K562 (cell line): ENCODE measurements around the gene UQCRFS1. TPM values are rescaled to one million over a fixed set of nuclear protein-coding genes. Genes with fewer than 3 reads are reported as not detected.
"Not testable (repeated sequence)": the region's sequence is repeated elsewhere in the genome, so short reads cannot be mapped to it uniquely, and the experiment has no call there.

Experiments
- ATAC-seq: fragments of 200-7000 bp; cut with Tn5 transposase; 3 replicates; pipeline ENCODE4 v1.9.1; 2020; ENCODE audit warnings: moderate library complexity
- BruUV-seq: library from RNA; stranded (reverse); fragments of 400-500 nt; replicated peaks from 2 replicates; lab custom pipeline; 2021; lab: Mats Ljungman, UMichigan
- CTCF ChIA-PET: fragments of 300-600 bp; formaldehyde crosslinking; extraction: SDS; loops from one replicate; lab custom pipeline; 2021; ENCODE audit warnings: low intra/inter-chr PET ratio; lab: Yijun Ruan, JAX
- POLR2A ChIA-PET: fragments of 300-600, 350-650 bp; sonication (Branson Sonifier 250); formaldehyde crosslinking; extraction: SDS; loops from one replicate; lab custom pipeline; 2021; ENCODE audit warnings: antibody characterized with exemption, inconsistent platforms; lab: Yijun Ruan, JAX
- DNase-seq, 4 experiments: peaks; one replicate each; pipeline versions ENCODE4 v3.0.0 to v3.0.0-alpha.2; 2011 to 2018; ENCODE audit warnings: low spot score in 3 of 4, mixed read lengths in 3 of 4; ENCODE audit errors: extremely low read depth in 1 of 4
- FAIRE-seq: peaks from 2 replicates; lab custom pipeline; 2011; peaks lifted over from hg19 to GRCh38; lab: Jason Lieb, UNC
- H2AFZ ChIP-seq: 2 replicates; pipeline ENCODE4 v1.6.0; 2011; ENCODE audit warnings: low read depth, low read length, control low read depth, inconsistent platforms
- H3K27ac ChIP-seq: fragments of 200-600 bp; 3 replicates; pipeline ENCODE4 v1.8.0; 2011; ENCODE audit warnings: low read depth, mild to moderate bottlenecking, control low read depth, inconsistent platforms, low read length, moderate library complexity, mixed read lengths; ENCODE audit errors: extremely low read depth
- H3K27me3 ChIP-seq, 2 experiments: fragments of 300-600 bp in 1 of 2; 2 replicates in 1 of 2; 3 replicates in 1 of 2; pipeline versions ENCODE4 v1.6.0 to v1.8.0; 2011; ENCODE audit warnings: inconsistent platforms in 2 of 2, low read length in 2 of 2, mild to moderate bottlenecking in 1 of 2, mixed read lengths in 1 of 2, moderate library complexity in 1 of 2; ENCODE audit not compliant: control insufficient read depth in 2 of 2, insufficient read depth in 2 of 2
- H3K36me3 ChIP-seq: fragments of 300-600 bp; 3 replicates; pipeline ENCODE4 v1.8.0; 2011; ENCODE audit warnings: mild to moderate bottlenecking, low read length, inconsistent platforms; ENCODE audit not compliant: control insufficient read depth, insufficient read depth
- H3K4me1 ChIP-seq, 2 experiments: fragments of 200-600 bp in 1 of 2; replicated peaks in 1 of 2; 2 replicates in 1 of 2; 3 replicates in 1 of 2; pipeline versions ENCODE4 v1.5.1 to v1.8.0; 2011; ENCODE audit warnings: inconsistent platforms in 2 of 2, low read length in 2 of 2, mild to moderate bottlenecking in 1 of 2, mixed read lengths in 1 of 2, moderate library complexity in 1 of 2; ENCODE audit not compliant: control insufficient read depth in 2 of 2, insufficient read depth in 2 of 2
- H3K4me2 ChIP-seq: 2 replicates; pipeline ENCODE4 v1.6.1; 2011; ENCODE audit warnings: low read length, control low read depth, inconsistent platforms, mixed read lengths; ENCODE audit not compliant: insufficient read depth
- H3K4me3 ChIP-seq: fragments of 200-600 bp; sonication (generic), shearing (Covaris generic); 2 replicates; pipeline ENCODE4 v1.5.1; 2016; ENCODE audit warnings: control low read depth, inconsistent platforms
- H3K79me2 ChIP-seq: fragments of 200-600 bp; 3 replicates; pipeline ENCODE4 v1.8.0; 2011; ENCODE audit warnings: low read length, inconsistent platforms; ENCODE audit not compliant: control insufficient read depth, insufficient read depth
- H3K9ac ChIP-seq, 2 experiments: 2 replicates each; pipeline versions ENCODE4 v1.6.0 to v1.6.1; 2011; ENCODE audit warnings: low read depth in 2 of 2, low read length in 2 of 2, control low read depth in 1 of 2, inconsistent platforms in 1 of 2, mild to moderate bottlenecking in 1 of 2, mixed read lengths in 1 of 2; ENCODE audit not compliant: insufficient read depth in 1 of 2
- H3K9me1 ChIP-seq: one replicate; pipeline ENCODE4 v1.6.0; 2011; ENCODE audit warnings: inconsistent platforms, mild to moderate bottlenecking, low read length, moderate library complexity; ENCODE audit not compliant: control insufficient read depth, insufficient read depth
- H3K9me3 ChIP-seq: replicated peaks from 2 replicates; pipeline ENCODE4 v1.5.1; 2011; ENCODE audit warnings: low read depth, low read length, inconsistent platforms; ENCODE audit not compliant: control insufficient read depth, insufficient read depth
- H4K20me1 ChIP-seq: replicated peaks from 2 replicates; pipeline ENCODE4 v1.6.1; 2011; ENCODE audit warnings: low read length, inconsistent platforms, mixed read lengths; ENCODE audit not compliant: control insufficient read depth, insufficient read depth
- AFF1 ChIP-seq, 2 experiments: fragments of 450-650 bp; IDR thresholded peaks; 2 replicates each; pipeline ENCODE4 v1.6.1; 2018; ENCODE audit warnings: mild to moderate bottlenecking in 2 of 2, low read depth in 1 of 2; ENCODE audit not compliant: partially characterized antibody in 2 of 2
- WGBS: fragments of 100-300 bp; shearing (Covaris generic); methylation state at CpG from one replicate; pipeline ENCODE4 v1.1.6; 2016; ENCODE audit warnings: low coverage, mixed read lengths; ENCODE audit not compliant: insufficient coverage; ENCODE audit errors: missing lambda C conversion rate; 5-methylcytosine and 5-hydroxymethylcytosine counted together
- in situ Hi-C: fragments of 300-500 bp; cut with MboI; formaldehyde crosslinking; loops from 4 replicates; pipeline ENCODE4 v1.15.0; 2018; ENCODE audit warnings: inconsistent platforms, mixed read lengths
- intact Hi-C: fragments of 100-400 bp; cut with micrococcal nuclease; formaldehyde crosslinking; loops from 2 replicates; pipeline ENCODE4 v1.14.2; 2022
- polyA plus RNA-seq, 8 experiments: library from polyadenylated mRNA; depleted of rRNA in 4 of 8; stranded (reverse) in 5 of 8; unstranded in 3 of 8; fragments of >200 nt; fragmentation: Nextera tagmentation in 2 of 8; fragmentation: Illumina TruSeq in 1 of 8; extraction: Ambion mirVana in 2 of 8; extraction: Trizol in 1 of 8; gene quantifications; 2 replicates each; pipeline versions ENCODE4 v1.2.1 to v1.2.3, GENCODE V29; 2011 to 2014; ENCODE audit warnings: inconsistent platforms in 1 of 8, missing spikeins in 1 of 8
- total RNA-seq, 7 experiments: library from RNA; depleted of rRNA in 6 of 7; stranded (reverse); fragments of >200 nt in 6 of 7; fragmentation: Illumina TruSeq in 2 of 7; extraction: Trizol in 2 of 7; gene quantifications; 2 replicates each; pipeline versions ENCODE4 v1.2.1 to v1.2.3, GENCODE V29; 2011 to 2021; ENCODE audit warnings: low replicate concordance in 1 of 7

UQCRFS1 gene
- total and polyA plus RNA-seq, 9 of the 15 experiments (the other 6 are each of a cell fraction or from before 2014, with no cell fraction given): 10.8 to 110 (median 64.7) TPM

DNA sequence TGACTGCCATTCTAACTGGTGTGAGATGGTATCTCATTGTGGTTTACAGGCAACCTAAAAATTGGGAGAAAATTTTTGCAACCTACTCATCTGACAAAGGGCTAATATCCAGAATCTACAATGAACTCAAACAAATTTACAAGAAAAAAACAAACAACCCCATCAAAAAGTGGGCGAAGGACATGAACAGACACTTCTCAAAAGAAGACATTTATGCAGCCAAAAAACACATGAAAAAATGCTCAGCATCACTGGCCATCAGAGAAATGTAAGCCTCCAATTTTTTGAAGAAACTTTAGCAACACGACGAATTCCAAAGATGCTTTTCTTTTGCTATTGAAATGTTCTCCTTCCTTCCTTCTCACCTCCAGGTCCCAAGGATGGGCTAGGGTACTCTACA lies 1.9 kb downstream of the UQCRFS1 start:
- ATAC-seq, H3K27me3 ChIP-seq: not testable (repeated sequence)
- peaks cover 51% of the 10 kb centered on the region for H3K36me3 ChIP-seq
- peak in 1 of 2 experiments; percentile 93 for TF ChIP-seq AFF1 (IDR thresholded peaks at IDR 0.05; ENCODE audit: low read depth in 1 of 2, partially characterized antibody in 2 of 2)
- TF ChIP-seq, all 486 proteins: peak for 1; not testable (repeated sequence) for 485
- Histone ChIP-seq H3K4me1 (peaks cover 3 to 13% of the 10 kb centered on the region in 2 experiments; a peak in 3 of 5 replicates), H3K4me3 (peak overlapping the region; percentile 65), H4K20me1 (peaks cover 22% of the 10 kb centered on the region), H3K79me2 (peaks cover 61% of the 10 kb centered on the region), H3K27ac (peak overlapping the region; percentile 95; the same call in 2 of the 3 replicates), H3K9ac (peak overlapping the region in 1 of 2 experiments; percentile 96; a peak in 2 of 4 replicates), H3K4me2 (peak overlapping the region; percentile 99)
- H3K9me1 ChIP-seq, intact Hi-C loops, CTCF ChIA-PET, H3K9me3 ChIP-seq, DNase-seq, H2AFZ ChIP-seq, BruUV-seq, FAIRE-seq, in situ Hi-C loops: not testable (repeated sequence)
- 58% methylated on average over 2 of the region's 3 CpGs for WGBS
- POLR2A ChIA-PET: interaction anchor here (1.1 to 1.3 kb wide), 2 partner anchors 9 to 37 kb away, joined by 3 to 4 read pairs; no protein-coding TSS in a partner anchor
